HCEC 1CT (cell line): ENCODE results near the gene AAMP.

Experiments
- DNase-seq: peaks from one replicate; pipeline ENCODE4 v3.0.0-alpha.2; 2017

AAMP gene

GRCh38 chr2:218293715-218294429, 23.9 kb upstream of the AAMP start:
- DNase-seq: no peak

DNA sequence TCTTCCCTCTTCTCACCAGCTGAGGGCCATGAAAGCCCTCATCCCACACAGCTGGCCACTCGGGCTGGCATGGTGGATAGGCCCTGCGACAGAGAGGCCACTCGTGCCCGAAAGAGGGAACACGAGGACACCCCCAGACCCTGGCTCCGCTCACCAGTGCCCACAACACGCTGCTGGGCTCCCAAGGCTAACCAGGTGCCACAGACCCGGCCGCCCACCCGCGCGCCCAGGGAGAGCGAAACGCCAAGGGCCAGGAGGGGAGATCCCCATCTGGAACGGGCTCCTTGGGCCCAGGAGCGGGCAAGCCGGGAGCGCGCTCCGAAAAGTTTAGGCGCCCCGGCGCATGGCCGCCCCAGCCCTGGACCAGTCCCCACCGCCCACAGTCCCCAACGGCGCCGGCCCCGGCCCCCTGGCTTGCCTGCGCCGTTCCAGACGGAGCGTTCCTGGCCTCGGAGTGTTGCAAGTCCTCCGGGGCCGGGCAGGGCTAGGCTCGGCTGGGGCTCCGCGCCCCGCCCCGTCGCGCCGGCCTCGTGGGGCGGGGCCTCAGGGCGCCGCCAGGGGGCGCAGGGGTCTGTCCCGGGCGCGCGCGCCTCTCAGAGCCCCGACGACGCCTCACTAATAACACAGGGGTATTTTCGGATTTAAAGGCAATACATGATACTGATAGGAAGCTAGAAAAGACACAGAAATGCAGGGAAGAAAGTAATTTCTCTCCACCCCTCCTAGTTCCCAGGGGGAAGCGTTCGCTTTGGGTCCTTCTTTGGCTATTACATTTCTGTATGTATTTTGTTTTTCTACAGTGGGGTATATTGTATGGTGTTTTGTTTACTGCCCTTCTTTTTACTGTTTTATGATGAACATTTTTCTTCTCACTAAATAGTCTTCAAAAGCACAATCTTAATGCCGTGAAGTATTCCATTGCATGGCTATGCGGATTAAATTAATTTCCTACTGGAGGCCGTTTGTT, 22.4 kb upstream of the AAMP start, which contains the start of gene TMBIM1:
TMBIM1 (minus strand) TSS at position 456 of the 967 bp plus-strand sequence. CDS start 10,362 bp downstream, outside the sequence.
- DNase-seq: peak; percentile 76

DNA sequence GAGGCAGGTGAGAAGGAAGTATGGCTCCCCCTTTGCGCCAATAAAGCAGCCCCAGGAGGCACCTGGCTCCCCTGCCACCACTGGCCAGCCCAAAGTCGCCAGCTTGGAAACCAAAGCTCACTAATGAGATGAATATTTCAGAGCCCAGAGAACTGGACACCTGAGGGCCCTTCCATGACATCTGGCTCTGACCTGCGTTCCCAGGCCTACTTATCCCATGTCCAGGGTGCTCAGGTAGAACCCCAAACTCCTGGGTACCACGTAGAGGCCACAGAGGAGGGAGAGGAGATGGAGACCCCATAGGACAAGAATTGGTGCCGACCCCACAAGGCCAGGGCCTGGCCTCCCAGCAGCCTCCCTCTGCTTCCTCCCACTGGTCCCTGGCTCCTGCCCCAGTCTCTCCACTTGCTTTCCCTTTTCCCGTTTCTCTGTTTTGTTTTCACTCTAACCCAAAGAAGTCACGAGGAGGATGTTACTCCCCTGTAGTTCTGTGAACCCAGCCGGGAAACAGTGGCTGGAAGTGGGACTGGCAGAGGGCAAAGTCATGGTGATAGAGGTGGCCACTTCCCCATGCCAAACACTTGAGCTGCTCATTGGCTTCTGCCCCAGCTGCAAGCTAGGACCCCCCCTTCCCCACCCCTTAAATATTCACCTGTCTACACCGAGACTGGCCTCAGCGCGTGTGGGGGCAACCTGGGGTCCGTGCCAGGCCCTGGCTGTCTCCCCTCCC, 21.5 kb upstream of the AAMP start:
- no peak for DNase-seq

DNA sequence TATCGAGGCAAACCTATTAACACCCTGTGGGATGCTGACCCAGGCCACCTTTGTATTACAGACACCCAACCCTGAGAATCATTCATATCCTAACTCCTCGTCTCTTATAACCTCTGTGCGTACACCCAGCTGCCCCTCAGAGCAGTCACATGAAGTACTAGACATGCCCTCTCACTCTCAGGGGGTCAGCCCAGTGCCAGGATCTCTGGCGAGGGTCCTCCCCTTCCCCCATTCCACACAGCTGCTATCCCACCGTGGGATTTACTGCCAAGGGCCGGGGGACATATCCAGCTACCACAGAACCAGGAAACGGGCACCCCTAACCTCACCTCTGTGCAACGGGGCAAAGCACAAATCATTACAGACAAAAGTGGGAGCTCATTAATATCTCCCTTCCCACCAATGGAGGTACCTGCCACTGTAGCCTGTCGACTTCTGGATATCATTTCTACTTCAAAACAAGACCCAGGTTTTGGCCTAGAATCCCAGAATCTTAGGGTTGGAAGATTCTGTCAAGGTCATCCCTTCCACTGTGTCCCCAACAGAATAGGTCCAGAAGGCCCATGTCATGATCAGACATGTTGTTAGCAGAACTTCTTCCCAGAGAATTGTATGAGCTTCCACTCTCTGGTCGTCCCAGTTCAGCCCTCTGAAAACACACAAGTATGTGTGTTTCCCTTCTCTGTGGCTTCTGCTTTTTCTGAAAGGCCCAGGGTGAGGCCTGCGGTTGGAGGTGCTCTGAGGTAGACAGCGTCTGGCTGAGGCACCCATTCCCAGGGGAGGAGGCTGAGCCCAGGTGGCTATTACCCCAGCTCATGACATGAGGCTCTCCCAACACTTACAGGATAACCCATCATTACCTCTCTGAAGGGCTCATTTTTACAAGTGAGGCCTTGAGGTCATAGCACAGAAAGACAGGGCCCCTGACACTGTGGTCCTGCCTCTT, 20.7 kb upstream of the AAMP start:
- DNase-seq: no peak

DNA sequence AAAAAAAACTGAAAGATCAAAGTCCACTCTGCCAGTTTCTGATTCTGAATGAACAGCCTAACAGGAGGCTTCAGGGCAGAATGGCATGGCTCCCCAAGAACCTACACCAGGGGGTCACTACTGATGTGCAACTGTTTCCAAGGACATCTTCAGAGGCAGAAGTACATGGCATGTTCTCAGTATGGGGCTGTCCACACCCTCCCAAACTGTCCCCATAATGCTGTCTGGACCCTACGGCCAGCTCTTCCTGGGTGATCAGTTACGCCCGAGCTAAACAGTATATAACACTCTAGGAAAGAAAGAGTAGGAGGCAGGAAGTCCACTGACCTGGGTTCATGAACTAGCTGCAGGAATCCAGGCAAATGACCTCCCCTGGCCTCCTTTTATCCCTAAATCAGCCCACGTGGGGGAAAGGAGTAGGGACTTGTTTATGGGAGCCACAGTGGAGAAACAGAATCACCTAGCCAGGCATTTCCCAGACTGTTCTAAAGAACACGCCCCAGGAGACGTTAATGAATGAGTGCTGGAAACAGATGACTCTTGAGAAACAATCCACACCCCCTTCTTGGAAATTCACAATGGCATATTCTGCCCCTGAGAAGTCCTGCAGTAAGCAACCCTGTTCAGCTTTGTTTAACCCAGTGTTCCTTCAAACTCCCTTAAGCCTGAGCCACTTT, 19.8 kb upstream of the AAMP start:
- DNase-seq: peak; percentile 33

DNA sequence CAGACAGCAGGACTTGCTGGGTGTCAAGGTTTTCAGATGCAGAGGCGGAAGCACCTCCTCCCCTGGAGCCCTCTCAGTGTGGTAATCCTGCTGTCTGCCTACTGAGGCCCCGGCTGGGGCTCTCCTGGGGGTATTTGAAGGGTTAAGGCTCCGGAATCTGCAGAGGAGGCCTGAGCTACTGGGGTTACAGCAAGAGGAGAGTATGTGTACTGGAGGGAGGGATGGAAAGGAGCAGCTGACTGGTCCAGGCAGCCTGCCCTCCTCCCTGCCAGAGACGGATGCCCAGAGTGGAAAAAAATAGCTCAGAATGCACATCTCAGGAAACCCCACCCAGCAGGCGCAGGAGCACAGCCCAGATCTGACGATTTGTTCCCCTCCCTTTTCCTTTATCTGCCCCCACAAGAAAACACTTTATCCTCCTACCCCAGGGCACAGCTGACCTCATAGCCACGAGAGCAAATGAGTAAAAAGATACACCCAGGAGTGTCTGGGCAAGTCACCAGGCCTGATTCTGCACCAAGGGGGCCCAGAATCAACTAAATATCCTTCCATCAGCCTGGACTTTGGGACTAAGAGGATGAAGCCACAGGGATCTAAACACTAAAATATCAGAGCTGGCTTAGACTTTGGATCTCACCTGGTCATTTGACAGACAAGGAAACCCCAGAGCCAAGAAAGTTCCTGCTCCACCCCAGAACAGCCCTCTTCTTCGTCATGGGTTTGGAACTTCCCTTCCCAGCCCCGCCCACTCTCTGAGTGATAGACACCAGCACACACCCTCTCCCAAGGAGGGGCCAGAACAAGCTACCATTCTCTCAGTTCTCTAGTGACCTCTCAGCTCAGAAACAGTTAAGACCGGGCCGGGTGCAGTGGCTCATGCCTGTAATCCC, 16.9 kb upstream of the AAMP start:
- peak; percentile 94 for DNase-seq

- no peak for DNase-seq
These were observed 15.7 kb upstream of the AAMP start for GRCh38 chr2:218285604-218286003.

DNA sequence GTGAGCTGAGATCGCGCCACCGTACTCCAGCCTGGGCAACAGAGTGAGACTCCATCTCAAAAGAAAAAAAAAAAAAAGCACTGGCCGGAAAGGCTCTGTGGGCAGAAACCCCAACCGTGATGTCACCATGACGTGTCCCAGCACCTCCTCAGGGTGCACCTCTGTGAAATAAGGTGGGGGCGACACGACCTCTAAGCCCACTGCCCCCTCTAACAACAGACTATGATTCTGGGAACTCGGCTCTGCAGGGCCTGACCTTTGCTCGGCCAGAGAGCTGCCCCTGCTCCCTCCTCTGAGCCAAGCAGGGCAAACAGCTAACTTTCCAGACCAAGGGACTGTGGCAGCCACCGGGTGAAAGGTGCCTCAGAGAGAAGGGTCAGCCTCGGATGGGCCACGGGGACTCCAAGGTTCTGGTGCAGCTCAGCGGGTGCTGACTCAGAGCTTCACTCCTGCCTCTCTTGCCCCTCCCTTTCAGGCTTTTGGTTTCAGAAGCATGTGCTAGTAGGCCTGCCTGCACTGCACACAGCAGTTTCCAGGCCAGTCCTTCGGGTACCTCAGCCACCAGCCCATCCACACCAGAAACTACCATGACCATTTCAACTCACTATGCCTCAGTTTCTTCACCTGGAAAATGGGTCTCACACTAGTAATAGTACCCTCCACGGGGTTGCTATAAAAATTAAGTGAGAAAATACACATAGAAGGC, 14.3 kb upstream of the AAMP start:
- DNase-seq: peak; percentile 83

- no peak for DNase-seq
These were observed 12.4 kb upstream of the AAMP start for GRCh38 chr2:218282173-218282991.

- no peak for DNase-seq
These were observed 11.5 kb upstream of the AAMP start for GRCh38 chr2:218281449-218281848.

DNA sequence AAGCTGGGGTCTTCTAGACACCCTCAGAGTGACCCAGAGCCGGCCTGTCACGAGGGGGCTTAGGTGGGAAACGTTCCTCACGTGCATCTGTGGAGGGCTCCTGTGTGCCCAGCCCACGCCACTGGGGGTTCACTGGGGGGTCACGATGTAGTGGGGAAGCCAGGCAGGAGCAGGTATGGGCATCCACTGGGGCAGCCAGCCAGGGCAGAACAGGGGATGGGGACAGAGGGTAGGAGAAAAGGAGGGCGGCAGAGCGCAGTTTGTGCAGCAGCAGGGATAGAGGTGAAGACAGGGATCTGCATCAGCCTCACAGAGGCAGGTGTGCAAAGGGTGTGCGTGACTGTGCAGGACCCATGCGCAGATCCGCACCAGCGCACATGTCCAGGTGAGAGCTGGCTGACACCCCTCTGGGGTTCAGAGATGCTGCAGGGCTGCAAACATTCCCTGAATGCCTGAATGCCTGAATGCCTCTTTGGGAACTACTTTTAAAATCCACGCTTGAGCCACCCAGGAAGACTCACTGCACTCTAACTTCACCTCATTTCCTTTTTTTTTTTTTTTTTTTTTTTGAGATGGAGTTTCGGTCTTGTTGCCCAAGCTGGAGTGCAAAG, 10.4 kb upstream of the AAMP start:
- DNase-seq: no peak

DNA sequence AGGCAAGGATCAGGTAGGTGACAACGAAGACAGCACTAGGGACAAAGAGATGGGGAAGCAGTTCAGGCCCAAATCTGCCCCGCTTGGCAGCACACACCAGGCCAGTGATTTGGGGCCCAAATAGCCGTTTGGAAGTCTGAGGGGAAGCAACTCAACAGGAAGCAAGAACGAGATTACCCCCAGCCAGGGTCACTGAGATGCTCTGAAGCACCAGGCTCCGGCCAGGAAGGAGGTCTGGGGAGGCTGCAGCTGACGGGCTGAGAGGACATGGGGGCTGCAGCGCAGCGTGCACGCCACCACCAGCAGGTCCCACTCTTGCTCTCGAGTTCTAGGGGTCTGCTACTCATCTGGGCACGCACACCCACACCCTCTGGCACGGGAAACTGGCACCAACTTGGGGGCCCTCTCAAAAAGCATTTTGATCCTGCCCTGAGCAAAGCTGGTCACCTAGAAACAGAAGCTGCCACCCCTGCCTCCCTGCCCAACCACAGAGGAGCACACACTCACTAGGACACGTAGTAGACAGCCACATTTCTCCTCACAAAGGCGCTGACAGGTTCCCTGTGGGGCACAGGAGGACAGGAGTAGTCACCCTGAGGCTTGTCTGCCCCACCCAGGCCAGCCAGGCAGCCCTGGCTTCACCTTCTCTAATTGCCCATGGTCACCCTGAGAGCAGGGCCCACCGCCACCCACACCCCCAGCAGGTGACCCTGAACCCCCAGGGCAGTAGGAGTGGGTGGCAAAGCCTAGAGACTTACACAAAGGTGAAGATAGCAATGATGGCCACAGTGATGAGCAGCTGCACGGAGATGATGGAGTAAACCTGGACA, 8.8 kb upstream of the AAMP start:
- no peak for DNase-seq

DNA sequence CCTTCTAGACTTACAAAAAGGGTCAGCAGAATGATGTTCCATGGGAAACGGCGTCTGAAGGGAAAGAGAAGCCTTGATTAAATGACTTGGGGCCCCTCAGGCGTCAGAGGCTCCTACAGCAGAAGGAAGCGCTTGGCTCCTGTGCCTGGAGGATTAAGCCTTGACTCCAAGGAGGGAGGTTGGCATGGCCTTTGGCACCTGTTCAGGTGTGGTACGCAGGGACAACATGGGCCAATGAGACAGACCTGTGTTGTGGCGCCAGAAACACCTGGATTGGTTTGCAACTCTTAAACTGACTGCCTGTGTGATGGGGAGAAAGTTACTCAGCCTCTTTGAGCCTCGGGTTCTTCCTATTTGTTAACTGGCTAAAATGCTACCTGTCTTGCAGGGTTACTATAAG, 8.0 kb upstream of the AAMP start:
- DNase-seq: no peak

DNA sequence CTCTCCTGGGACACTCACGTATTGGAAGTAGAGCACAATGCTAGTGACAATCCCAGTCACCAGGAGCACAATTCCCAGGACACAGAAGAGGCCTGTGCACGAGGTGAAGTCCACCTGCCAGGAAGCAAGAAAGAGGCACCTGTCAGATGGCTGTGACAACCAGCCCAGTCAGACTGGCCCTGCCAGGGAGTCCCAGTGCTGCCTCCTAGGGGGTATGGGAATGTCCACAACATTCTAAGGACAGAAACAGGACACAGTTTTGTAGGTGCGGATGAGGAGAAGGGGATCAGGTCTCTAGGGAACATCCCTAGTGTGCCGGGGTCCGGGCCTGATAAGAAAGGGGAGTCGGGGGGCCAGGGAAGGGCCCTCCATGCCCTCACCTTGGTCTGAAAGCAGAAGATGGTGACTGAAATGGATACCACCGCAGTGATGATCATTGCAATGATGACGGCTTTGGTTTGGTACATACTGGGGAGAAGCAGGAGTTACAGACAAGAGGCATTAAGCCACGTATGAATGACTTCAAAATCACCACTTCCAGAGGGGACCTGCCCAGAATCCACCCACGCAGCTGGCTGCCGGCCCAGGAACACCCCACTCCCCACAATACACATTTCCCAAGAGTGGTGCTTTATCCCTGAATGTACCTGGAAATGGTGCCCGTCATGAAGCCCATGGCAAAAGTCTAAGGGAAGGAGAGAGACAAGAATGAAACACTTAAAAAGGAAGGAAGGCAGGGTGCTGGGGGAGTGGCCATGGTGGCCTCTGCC, 7.2 kb upstream of the AAMP start:
- DNase-seq: no peak

DNA sequence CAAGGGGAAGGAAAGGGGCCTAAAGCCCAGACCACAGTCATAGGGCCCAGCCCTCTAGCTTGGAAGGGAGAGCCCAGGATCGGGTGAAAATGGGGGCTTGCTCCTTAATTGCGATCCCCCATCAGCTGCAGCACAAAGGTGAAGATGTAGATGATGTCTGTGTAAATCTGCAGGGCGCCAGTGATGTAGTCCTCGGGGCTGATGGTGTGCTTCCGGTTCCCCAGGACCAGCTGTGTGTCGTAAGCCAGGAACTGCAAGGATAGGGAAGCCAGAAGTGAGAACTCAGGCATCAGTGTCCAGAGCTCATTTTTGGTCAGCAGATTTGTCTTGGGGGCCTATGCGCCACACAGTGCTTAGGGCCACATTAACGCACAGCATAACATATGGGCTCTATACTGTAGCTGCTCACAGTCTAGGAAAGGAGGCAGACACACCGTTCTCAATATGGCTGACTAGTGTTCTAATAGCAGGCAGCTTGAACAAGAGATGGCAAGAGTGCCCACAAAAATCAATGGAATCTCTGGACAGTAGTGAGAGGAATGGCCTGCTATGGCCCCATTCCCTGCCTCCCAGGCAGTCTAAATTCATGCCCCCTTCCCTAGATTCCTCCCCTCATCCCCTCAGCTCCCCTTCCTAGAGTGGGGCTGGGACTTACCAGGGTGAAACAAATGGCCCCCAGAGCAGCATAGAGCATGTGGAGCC, 5.6 kb upstream of the AAMP start:
- no peak for DNase-seq

- DNase-seq: no peak
These were observed 4.6 kb upstream of the AAMP start for GRCh38 chr2:218274586-218274985.
